ENCODE data around the gene DCN. TPM values are rescaled to one million over a fixed set of nuclear protein-coding genes. Genes with fewer than 3 reads are reported as not detected.

The DCN gene
- total RNA-seq, 1 experiment from 2014 or later: not detected

- Histone ChIP-seq H3F3A (ENCODE audit: low read length, unreplicated experiment) (no peaks in the 10 kb centered on the region), H3K36me3 (ENCODE audit: low read depth, low read length) (no peaks in the 10 kb centered on the region), H3K4me2 (ENCODE audit: low read length) (no peak overlapping the region), H3K9me2 (replicated peaks; ENCODE audit: low read length) (no peaks in the 10 kb centered on the region), H3K79me2 (ENCODE audit: low read length) (no peaks in the 10 kb centered on the region), H3K4me1 (ENCODE audit: insufficient read depth, low read length) (peaks cover 9% of the 10 kb centered on the region), H3K9me3 (ENCODE audit: low read length) (no peaks in the 10 kb centered on the region), H4K20me1 (ENCODE audit: low read length) (no peaks in the 10 kb centered on the region), H3K27ac (ENCODE audit: low read length) (no peak overlapping the region), H3K27me3 (ENCODE audit: low read length) (no peaks in the 10 kb centered on the region), H2AFZ (ENCODE audit: low read length) (no peak overlapping the region), H3K4me3 (ENCODE audit: low read length) (no peak overlapping the region), H3K9ac (ENCODE audit: low read length) (no peak overlapping the region)
- intact Hi-C loops (cut with micrococcal nuclease): loop anchor here (5.0 kb wide), 1 partner anchor 64 kb away; no protein-coding TSS in a partner anchor
- ChIA-PET POLR2A (ENCODE audit: unreplicated experiment) (no interaction called here), CTCF (no interaction called here)
- DNase-seq (no peak), ATAC-seq (no peak)
- no peak for TF ChIP-seq CTCF (conservative IDR thresholded peaks at IDR 0.05; ENCODE audit: low read depth, low read length)
- no peak for TF ChIP-seq EZH2 (IDR thresholded peaks at IDR 0.05; ENCODE audit: low read length, unreplicated experiment)
- TF ChIP-seq EZH2phosphoT487 (IDR thresholded peaks at IDR 0.05; ENCODE audit: borderline replicate concordance, low read length): no peak
- no TSS peak for BruUV-seq (replicated peaks)
These were observed 69.0 kb downstream of the DCN start for GRCh38 chr12:91113621-91114020.

DNA sequence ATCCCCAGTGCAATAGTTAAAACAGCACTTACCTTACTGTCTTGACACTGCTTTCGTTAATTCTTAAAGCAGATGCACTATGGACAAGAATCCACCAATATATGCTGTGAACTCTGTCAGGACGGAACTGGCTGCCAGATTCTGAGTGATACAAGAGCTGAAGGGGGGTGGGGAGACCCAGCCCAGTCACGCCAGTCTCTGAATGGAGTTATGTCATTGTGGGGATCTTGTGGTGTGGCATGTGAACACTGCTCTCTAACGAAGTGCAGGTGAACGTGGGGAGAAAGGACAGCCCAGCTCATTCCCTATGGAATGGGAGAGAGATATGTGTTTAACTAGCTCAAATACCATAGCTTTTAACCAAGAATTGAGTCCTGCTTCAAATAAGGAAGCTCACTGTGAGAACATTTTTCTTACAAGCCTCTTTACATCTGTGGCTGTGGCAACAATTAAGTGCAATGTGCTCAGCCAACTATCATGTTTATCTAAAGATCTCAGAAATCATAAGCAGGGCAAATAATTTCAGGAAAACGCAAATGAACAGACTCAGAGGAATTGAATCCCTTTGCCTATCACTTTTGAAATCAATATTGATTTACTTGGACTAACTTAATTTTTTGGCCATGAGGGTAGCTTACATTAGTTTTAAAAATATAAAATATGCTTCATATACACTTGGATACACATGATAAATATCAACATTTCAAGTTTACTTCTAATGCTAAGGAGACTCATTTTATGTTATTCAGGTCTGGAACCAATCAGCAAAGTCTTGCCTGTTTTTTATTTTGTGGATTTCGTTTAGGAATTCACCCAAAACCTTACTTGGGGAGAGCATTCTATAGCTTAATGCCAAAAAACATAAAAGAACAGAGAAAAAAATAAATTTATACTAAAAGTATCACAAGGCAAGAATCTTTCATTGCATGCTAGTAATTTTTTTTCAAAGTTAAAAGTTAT is 71.0 kb downstream of the DCN start, which contains the start of gene LUM:
Gene LUM (minus strand): TSS at position 129 of the 960 bp plus-strand sequence. CDS start 2,515 bp downstream, outside the sequence.
- no TSS peak for BruUV-seq (replicated peaks)
- Histone ChIP-seq H3F3A (ENCODE audit: low read length, unreplicated experiment) (no peaks in the 10 kb centered on the region), H4K20me1 (ENCODE audit: low read length) (no peaks in the 10 kb centered on the region), H3K79me2 (ENCODE audit: low read length) (no peaks in the 10 kb centered on the region), H3K4me1 (ENCODE audit: insufficient read depth, low read length) (peaks cover 9% of the 10 kb centered on the region), H3K9me2 (replicated peaks; ENCODE audit: low read length) (no peaks in the 10 kb centered on the region), H3K9ac (ENCODE audit: low read length) (no peak within 1 kb of the TSS), H3K9me3 (ENCODE audit: low read length) (no peaks in the 10 kb centered on the region), H3K4me3 (ENCODE audit: low read length) (0 out of 2 replicates have a peak within 1 kb of the TSS, but pooled peaks have one; percentile 28), H3K27me3 (ENCODE audit: low read length) (no peaks in the 10 kb centered on the region), H3K27ac (ENCODE audit: low read length) (no peak within 1 kb of the TSS), H3K4me2 (ENCODE audit: low read length) (peak within 1 kb of the TSS; percentile 65), H2AFZ (ENCODE audit: low read length) (peak within 1 kb of the TSS; percentile 73), H3K36me3 (ENCODE audit: low read depth, low read length) (no peaks in the 10 kb centered on the region)
- CTCF ChIA-PET: interaction anchor here (0.5 kb wide), 1 partner anchor 134 kb away, joined by 4 read pairs; no protein-coding TSS in a partner anchor
- POLR2A ChIA-PET (ENCODE audit: unreplicated experiment): interaction anchor here (0.6 kb wide), 1 partner anchor 35 kb away, joined by 3 read pairs; no protein-coding TSS in a partner anchor
- ATAC-seq (peak; percentile 41), DNase-seq (peak; percentile 27)
- TF ChIP-seq CTCF (conservative IDR thresholded peaks at IDR 0.05; ENCODE audit: low read depth, low read length) (no peak), EZH2 (IDR thresholded peaks at IDR 0.05; ENCODE audit: low read length, unreplicated experiment) (no peak), EZH2phosphoT487 (IDR thresholded peaks at IDR 0.05; ENCODE audit: borderline replicate concordance, low read length) (no peak)
- intact Hi-C loops (cut with micrococcal nuclease): loop anchor here (5.0 kb wide), 1 partner anchor 66 kb away; no protein-coding TSS in a partner anchor

Data from PC-3 (cell line).